ENCODE measurements around the gene P2RY11.

The P2RY11 gene

DNA sequence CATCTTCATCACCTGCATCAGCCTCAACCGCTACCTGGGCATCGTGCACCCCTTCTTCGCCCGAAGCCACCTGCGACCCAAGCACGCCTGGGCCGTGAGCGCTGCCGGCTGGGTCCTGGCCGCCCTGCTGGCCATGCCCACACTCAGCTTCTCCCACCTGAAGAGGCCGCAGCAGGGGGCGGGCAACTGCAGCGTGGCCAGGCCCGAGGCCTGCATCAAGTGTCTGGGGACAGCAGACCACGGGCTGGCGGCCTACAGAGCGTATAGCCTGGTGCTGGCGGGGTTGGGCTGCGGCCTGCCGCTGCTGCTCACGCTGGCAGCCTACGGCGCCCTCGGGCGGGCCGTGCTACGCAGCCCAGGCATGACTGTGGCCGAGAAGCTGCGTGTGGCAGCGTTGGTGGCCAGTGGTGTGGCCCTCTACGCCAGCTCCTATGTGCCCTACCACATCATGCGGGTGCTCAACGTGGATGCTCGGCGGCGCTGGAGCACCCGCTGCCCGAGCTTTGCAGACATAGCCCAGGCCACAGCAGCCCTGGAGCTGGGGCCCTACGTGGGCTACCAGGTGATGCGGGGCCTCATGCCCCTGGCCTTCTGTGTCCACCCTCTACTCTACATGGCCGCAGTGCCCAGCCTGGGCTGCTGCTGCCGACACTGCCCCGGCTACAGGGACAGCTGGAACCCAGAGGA is 2.6 kb downstream of the P2RY11 start:
- DNase-seq (ENCODE audit: low spot score): no peak

DNA sequence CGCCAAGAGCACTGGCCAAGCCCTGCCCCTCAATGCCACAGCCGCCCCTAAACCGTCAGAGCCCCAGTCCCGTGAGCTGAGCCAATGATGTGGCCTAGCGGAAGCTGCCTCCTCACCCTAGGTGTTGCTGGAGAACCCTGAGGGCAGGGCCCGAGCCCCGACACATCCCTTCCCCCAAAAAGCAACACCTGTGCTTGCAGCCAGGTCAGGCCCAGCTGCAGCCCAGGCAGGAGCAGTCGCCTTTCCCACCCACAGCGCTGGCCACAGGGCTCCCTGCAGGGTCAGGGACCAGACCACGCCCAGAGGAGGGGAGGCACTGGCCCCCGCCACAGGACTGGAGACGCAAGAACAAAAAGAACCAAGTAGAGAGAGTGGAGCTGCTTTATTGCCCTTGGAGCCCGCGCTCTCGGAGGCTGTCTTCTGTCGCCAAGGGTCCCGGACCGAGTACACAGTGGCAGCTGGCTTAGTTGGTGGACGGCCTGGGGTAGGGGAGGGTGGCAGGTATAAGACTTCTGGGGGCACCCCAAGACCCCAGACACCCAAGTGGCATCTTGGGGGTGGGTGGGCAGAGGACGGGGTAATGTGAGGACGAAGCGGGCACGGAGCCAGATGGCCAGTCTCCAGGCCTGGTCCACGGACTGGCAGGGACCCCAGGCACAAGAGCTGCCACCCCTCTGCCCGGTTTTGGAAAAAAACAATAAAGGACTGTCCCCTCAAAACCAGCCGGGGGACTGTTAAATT is 3.3 kb downstream of the P2RY11 start:
- DNase-seq (ENCODE audit: low spot score): no peak

- DNase-seq (ENCODE audit: low spot score): no peak
These were observed 4.0 kb downstream of the P2RY11 start for GRCh38 chr19:10115392-10116084.

DNA sequence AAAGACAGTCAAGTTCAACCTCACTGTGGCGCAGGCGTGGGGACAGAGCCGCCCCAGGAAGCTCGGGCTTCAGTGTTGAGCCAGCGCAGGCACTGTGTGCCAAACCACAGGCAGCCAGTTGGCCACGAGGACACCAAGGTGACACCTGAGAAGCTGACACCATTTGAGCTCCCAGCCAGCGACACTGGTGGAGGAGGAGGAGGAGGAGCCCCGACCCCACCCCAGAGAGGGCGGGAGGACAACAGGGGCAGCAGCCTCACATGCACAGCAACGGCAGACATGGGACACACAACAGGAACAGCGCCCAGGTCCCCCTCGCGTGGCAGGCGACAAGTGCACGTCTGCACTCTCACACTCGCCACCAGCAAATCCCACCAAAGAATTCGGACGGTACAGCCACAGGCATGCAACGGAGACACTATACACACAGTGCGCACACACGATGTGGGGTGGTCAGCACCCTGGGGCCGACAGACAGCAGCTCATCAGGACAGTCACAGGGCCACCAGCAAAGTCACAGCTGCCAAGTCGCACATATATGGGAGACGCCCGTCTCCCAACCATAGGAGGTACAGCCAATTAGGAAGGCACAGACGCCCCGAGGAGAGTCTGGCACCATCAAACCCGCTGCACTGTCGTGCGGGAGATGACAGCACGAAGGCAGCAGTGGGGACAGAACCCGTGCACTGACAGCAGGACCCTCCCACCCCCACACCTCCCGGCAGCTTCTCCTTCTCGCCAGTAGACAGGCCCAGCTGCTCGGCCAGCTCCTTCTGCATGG is 4.8 kb downstream of the P2RY11 start:
- DNase-seq (ENCODE audit: low spot score): no peak

DNA sequence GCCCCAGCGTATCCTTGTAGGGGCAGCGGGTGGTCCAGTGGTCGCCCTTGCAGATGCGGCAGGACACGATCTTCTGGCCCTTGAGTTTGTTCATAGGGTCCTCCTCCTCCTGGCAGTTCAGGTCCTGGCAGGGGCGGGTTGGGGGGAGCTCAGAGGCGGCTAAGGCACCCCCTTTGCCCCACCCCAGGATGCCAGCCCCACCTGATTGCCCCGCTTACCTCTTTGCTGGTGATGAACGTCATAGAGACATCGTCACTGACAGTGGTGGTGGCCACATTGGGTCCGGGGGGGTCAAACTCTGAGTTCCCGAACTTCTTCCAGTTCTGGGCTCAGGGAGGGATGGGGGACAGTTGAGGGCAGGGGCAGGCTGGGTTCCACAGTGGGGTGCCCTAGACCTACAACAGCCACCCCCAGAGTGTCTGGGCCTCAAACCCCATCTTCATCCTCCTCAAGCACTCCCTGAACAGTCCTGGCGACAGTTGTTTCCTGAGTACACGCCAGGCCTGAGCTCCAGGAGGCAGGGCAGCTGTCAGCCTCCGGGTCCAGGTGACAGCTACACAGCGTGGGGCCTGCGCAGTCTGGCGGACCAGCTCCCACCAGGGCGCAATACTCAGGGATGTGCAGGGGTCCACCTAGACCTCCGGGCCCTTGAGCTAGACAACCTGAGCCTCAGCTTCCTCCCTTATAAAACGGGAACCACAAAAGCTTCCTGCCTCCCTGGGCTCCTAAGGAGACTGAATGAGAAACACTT is 5.5 kb downstream of the P2RY11 start:
- no peak for DNase-seq (ENCODE audit: low spot score)

GRCh38 chr19:10118960-10119359 is 7.5 kb downstream of the P2RY11 start:
- peak; percentile 10 for DNase-seq (ENCODE audit: low spot score)

- peak; percentile 75 for DNase-seq (ENCODE audit: low spot score)
These were observed 9.2 kb downstream of the P2RY11 start for GRCh38 chr19:10120538-10121189.

GRCh38 chr19:10122045-10122444 is 10.6 kb downstream of the P2RY11 start:
- DNase-seq (ENCODE audit: low spot score): peak; percentile 54

DNA sequence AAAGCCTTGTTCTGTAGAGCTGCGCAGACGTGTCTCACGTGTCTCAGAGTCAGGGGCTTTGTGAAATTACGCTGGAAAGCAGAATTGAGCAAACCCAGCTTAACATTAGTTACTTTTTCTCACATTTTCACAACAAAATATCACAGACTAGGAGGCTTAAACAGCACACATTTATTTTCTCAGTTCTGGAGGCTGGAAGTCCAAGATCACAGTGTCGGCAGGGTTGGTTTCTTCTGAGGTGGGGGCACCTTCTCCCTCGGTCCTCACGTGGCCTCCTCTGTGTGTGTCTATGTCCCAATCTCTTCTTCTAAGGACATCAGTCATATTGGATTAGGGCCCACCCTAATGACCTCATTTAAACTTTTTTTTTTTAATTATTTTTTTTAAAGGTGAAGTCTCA is 12.9 kb downstream of the P2RY11 start:
- DNase-seq (ENCODE audit: low spot score): no peak

- no peak for DNase-seq (ENCODE audit: low spot score)
These were observed 14.7 kb downstream of the P2RY11 start for GRCh38 chr19:10126213-10126639.

- no peak for DNase-seq (ENCODE audit: low spot score)
These were observed 21.4 kb downstream of the P2RY11 start for GRCh38 chr19:10132905-10133304.

DNA sequence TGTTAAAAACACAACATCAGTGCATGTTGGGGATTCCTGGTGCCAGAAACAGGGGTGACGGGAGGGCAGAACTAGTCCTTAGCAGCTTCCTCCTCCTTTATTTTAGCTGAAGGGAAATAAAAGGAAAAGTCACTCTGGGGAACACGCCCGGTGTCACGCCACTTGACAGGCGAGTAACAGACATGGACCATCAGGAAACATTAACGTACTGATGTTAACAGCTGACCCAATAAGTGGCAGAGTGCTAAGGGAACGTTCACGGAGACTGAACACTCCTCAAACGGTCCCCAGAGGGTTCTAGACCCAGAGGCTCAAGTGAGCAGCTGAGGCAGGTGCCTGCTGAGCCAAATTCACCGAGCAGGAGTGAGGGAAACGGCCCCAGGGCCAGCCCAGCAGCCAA is 22.1 kb downstream of the P2RY11 start:
- no peak for DNase-seq (ENCODE audit: low spot score)

DNA sequence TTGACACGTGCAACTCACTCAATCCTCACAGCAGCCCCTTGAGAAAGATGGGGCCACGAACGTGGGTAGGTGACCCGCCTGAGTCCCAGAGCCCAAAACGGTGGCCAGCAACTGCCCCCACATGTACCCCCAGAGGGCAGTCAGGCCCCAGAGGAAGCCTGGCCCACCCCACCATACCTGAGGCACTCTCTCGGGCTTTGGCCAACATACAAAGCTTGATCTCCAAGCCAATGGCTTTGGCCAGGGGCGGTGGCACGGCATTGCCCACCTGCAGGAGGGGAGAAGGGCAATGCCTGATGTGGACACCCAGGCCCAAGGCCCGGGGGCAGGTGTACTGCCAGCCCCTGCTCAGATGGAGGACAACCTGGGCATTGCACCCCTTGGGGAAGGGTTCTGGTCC is 22.5 kb downstream of the P2RY11 start:
- no peak for DNase-seq (ENCODE audit: low spot score)

DNA sequence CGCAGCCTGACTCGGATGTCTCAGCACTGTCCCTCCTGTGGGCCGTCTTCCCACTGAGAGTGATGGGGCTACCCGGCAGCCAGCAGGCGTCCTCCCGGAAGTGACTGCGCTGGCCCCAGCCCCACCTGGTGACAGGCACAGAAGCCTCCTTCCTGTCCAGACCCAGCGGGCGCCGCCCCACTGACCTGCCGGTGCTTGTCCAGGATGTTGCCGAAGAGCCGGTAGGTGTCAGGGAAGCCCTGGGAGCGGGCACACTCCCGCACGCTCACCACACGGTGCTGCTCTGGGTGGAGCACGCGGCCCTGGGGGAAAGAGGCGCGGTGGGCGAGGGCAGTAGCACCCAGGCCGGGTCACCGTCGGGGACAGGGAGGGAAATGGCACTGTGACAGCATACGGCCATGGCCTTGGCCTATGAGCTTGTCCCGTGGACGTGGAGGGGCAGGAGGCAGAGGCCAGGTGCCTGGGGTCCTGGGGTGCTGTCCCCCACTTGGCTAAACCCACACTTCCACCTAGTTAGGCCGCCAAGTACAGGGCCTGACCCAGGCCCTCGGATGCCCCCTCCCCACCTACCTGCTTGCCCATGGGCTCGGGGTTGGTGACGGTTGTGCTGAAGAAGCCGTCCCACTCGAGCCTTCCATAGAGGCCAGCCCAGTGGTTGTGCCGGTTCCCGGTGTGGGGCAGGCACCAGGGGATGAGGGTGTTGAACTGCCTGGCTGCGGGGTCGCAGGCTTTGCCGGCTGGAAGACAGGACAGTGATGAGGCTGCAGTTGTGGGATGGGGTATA is 24.2 kb downstream of the P2RY11 start:
- DNase-seq (ENCODE audit: low spot score): no peak

GRCh38 chr19:10136936-10137335 is 25.4 kb downstream of the P2RY11 start:
- DNase-seq (ENCODE audit: low spot score): no peak

GRCh38 chr19:10137751-10138682 is 26.5 kb downstream of the P2RY11 start:
- DNase-seq (ENCODE audit: low spot score): no peak

- no peak for DNase-seq (ENCODE audit: low spot score)
These were observed 27.6 kb downstream of the P2RY11 start for GRCh38 chr19:10138879-10139795.

GRCh38 chr19:10139952-10140351 is 28.5 kb downstream of the P2RY11 start:
- no peak for DNase-seq (ENCODE audit: low spot score)
